ENCODE results near the gene KCNQ1OT1. TPM values are rescaled to one million over a fixed set of nuclear protein-coding genes. Genes with fewer than 3 reads are reported as not detected.

Gene KCNQ1OT1
- total RNA-seq, 1 donor from 2014 or later: 0.54 TPM

GRCh38 chr11:2703363-2704141 is 3.8 kb upstream of the KCNQ1OT1 start:
- intact Hi-C loops (cut with micrococcal nuclease): no loop called here

GRCh38 chr11:2702771-2703362 is 3.1 kb upstream of the KCNQ1OT1 start:
- intact Hi-C loops (cut with micrococcal nuclease): no loop called here

DNA sequence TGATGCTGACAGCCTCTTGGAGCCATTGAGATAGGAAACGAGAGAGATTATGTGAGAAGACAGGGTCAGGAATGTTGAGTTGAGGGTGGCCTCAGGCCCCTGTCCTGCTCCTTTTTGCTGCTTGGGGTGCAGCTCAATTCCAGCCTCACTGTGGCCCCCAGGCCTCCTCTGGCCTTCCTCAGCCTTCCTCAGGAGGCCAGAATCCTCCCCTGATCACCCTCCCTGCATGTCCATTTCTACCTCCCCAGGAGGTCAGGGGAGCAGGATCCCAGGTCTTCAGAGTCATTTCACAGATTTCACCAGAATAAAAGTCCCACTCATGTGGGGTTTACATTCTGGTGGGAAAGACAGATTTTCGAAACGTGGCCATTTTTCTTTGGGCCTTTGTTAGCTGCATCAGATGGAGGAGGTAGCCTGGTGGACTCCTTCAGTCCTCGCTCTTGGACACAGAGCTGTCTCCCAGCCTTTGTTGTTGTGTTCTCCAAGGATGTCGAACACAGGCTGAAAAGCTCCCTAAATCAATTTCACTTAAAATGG is 2.2 kb upstream of the KCNQ1OT1 start:
- intact Hi-C loops (cut with micrococcal nuclease): no loop called here

GRCh38 chr11:2701230-2701629 is 1.4 kb upstream of the KCNQ1OT1 start:
- intact Hi-C loops (cut with micrococcal nuclease): no loop called here

DNA sequence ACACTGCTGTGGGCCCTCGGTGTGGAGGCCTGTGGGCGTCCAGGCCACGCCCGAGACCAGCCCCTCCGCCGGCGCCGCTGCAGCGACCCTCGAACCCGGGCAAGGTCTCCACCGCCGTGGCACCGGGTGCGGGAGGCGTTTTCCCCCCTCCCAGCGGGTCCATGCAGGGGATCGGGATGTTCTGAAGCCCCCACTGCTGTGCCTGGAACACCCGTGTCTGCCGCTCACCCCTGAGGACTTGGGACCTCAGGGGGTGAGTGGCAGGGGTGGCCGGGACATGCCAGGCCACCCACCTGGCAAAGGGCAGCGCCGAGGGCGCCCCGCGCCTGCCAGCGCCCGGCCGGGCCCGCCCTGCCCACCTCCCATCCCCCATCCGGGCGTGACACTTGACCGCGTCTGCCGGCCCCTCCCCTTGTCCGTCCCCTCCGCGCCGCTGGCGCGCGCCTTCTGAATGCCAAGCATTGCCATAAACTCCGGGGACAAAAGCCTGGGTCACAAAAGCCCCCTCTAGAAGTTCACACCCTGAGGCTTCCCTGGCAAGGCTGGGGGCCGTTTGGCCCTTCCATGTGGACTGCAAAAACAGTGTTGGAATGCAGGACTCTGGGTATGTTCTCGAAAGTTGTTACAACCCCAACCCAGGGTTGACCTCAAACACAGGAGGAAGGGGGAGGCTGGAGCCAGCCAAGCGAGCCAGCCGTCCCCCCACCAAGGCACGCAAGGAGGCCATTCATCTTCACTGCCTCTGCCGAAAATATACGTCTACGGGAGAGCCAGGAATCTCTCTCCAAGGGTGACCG is 819 bp upstream of the KCNQ1OT1 start:
- intact Hi-C loops (cut with micrococcal nuclease): no loop called here

DNA sequence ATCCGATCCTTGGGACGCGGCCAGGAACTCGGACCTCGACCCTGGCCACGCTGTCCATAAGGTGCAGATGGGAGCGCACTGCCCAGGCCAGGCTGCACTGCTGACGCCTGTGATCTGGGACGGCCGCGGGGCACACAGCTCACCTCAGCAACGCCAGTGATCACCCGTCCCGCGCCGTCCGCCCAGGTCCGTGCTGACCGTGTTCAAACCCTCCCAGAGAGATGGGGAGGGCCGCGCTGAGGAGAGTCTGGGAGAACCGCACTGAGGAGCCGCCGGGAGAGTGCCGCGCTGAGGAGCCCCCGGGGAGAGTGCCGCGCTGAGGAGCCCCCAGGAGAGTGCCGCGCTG is 636 bp downstream of the KCNQ1OT1 start:
- intact Hi-C loops (cut with micrococcal nuclease): loop anchor here (5.0 kb wide), 1 partner anchor 188 kb away; the partner anchor contains the start of gene CDKN1C

DNA sequence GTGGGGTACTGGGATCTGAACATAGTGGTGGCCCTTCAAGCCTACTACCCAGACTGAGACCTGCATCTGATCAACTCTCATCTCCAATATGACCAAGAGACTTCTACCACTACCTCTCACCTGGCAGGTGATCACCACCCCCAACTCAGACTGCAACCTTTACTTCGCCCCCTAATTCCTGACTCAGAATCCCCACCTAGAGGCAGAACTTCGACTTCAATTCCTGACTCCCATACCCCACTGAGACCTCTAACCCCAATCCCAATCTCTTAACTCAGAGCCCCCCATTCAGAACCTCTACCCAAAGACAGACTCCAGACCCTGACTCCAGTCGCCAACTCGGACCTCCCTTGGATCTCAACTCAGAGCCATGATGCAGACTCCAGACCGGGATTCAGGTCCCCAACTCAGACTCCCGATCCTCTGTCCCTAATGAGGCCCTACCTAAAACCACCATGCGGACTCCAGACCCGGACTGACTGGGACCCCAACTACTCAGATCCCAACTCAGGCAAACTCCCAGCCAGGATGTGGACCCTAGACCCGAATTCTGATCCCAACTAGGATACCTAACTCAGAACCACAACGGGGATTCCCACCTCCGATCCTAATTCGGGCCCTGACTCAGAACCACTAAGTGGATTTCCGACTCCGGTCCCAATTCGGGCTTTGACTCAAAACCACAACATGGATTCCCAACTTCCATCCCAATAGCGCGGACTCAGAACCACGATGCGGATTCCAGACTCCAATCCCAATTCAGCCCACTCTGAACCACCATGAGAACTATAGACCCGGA is 1.2 kb downstream of the KCNQ1OT1 start:
- intact Hi-C loops (cut with micrococcal nuclease): loop anchor here (5.0 kb wide), 1 partner anchor 189 kb away; the partner anchor contains the start of gene CDKN1C

GRCh38 chr11:2697866-2698265 is 1.9 kb downstream of the KCNQ1OT1 start:
- intact Hi-C loops (cut with micrococcal nuclease): loop anchor here (5.0 kb wide), 1 partner anchor 189 kb away; the partner anchor contains the start of gene CDKN1C

- intact Hi-C loops (cut with micrococcal nuclease): loop anchor here (5.0 kb wide), 1 partner anchor 191 kb away; the partner anchor contains the start of gene CDKN1C
Measured at GRCh38 chr11:2696455-2696854, 3.3 kb downstream of the KCNQ1OT1 start.

GRCh38 chr11:2694995-2695939 is 4.5 kb downstream of the KCNQ1OT1 start:
- intact Hi-C loops (cut with micrococcal nuclease): loop anchor here (5.0 kb wide), 1 partner anchor 192 kb away; the partner anchor contains the start of gene CDKN1C

GRCh38 chr11:2694495-2694894 is 5.3 kb downstream of the KCNQ1OT1 start:
- intact Hi-C loops (cut with micrococcal nuclease): no loop called here

DNA sequence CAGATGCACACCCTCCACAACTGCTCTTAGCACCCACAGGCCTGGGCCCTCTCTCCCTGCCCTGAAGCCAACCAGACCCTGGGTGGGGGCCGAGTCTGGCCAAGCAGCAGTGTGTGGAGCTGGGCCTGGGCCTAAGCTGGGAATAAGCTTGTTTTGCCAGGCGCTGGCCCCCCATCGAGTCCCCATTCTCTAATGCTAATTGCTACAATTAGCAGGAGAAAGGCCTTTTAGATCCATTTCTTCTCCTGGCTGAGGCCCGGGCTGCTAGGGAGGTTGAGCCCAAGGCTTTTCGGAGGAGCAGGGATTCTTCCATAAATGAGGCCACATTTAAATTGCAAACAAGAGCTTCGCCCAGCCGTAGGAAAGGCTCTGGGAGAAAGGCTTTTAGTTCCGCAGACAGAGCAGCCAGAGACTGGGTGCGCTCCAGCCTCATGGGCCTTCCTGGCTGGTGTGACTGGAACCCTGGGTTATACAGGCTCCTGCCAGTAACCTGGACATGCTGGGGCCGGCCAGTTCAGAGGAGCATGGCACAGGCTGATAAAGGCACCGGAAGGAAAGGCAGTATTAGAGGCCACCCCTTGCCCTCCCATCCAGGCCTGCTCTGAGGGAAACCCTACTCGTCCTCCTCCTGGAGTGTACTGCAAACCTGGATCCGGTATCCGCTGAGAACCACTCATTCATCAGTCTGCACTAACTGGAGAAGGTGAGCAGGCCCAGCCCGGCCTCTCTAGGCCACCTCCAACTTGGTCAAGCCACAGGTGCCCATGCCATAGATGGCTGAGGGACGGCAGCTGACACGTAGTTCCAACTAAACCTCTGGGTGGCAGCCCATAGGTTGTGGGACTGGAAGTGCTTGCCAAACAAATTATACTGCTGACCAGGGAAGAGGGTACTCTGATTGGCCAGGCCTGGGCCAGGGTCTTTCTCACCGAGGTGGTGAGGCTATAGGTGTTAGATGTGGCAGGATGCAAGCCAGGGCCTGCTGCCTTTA is 6.2 kb downstream of the KCNQ1OT1 start:
- intact Hi-C loops (cut with micrococcal nuclease): no loop called here

GRCh38 chr11:2691991-2692875 is 7.6 kb downstream of the KCNQ1OT1 start:
- intact Hi-C loops (cut with micrococcal nuclease): no loop called here

- intact Hi-C loops (cut with micrococcal nuclease): no loop called here
Measured at GRCh38 chr11:2691355-2691761, 8.4 kb downstream of the KCNQ1OT1 start.

- intact Hi-C loops (cut with micrococcal nuclease): no loop called here
Measured at GRCh38 chr11:2690596-2691354, 9.0 kb downstream of the KCNQ1OT1 start.
